HG03097 (cell line): ENCODE measurements around the gene IGHMBP2.

Source experiments
- ATAC-seq: cut with Tn5 transposase; IDR thresholded peaks from one replicate; pipeline ENCODE4 v1.9.1; 2021; ENCODE audit not compliant: unreplicated experiment, low FRiP score

Gene IGHMBP2

DNA sequence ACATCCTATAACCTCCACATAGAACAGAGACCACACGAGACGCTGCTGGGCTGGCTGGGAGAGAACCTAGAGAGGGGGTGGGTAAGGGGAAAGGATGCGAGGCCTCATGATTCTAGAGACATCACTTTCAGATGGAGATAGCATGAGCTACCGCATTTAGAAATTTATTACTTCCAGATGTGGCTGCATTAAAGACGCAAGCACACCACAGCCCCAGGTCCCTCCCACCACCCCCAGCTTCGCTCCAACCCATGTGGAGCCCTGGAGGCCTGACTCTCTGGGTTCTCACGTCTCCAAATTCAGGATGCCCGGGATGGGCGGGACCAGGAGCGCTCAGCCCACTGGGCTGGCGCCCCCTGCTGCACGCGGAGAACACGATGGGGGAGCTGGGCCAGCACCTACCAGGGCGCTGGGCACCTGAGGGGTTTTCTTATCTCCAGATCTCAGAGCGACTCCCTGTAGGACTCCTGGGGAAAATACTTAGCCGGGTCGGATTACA is 13.7 kb upstream of the IGHMBP2 start:
- no peak for ATAC-seq

- no peak for ATAC-seq
Measured at GRCh38 chr11:68890490-68891231, 13.0 kb upstream of the IGHMBP2 start.

DNA sequence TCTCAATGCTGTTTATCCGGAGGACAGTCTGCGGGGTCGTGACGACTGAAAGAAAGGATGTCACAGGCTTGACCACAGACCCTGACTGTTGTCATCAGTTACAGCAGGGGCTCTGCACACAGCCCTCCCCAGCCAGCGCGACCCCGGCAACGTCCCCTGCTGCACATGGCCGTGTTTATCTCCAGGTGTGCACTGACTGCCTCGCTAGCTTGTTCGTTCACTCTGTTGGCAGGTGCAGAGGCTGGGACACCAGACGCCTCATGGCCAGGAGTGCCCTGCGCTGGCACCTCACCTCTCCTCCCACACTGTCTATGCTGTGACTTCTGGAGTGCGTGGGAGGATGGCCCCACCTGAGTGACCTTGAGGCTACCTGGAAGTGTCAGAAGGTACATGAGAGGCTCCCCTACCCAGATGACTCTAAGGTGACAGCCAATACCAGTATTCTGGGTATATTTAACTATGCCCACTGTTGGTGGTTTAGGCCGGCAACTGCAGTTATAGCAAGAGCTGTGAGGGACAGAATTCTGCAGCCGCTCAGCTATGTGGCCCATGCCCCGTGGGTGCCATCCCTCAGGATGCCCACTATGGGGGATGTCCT is 12.2 kb upstream of the IGHMBP2 start:
- ATAC-seq, result no peak

GRCh38 chr11:68892576-68892975 is 11.1 kb upstream of the IGHMBP2 start:
- no peak for ATAC-seq

GRCh38 chr11:68893282-68893681 is 10.4 kb upstream of the IGHMBP2 start:
- no peak for ATAC-seq

- ATAC-seq, result no peak
Measured at GRCh38 chr11:68896171-68896959, 7.3 kb upstream of the IGHMBP2 start.

DNA sequence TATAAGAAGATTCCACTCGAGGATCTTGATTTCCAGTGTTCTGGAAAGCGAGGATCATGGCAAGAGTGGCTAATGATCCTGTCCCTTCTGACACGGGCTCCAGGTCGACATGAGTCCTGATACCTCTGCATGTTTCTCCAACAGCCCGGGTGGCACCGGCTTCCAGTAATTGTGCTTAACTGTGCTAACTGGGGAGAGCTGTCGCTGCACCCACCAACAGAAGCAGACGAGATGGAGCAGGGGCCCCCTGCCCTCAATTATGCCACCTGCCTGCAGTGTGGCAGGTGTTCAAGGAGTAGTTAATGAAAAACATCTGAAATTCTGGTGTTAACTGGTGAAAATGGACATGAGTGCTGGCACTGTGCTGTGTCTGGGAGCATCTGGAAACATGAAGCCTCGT is 6.2 kb upstream of the IGHMBP2 start:
- no peak for ATAC-seq

DNA sequence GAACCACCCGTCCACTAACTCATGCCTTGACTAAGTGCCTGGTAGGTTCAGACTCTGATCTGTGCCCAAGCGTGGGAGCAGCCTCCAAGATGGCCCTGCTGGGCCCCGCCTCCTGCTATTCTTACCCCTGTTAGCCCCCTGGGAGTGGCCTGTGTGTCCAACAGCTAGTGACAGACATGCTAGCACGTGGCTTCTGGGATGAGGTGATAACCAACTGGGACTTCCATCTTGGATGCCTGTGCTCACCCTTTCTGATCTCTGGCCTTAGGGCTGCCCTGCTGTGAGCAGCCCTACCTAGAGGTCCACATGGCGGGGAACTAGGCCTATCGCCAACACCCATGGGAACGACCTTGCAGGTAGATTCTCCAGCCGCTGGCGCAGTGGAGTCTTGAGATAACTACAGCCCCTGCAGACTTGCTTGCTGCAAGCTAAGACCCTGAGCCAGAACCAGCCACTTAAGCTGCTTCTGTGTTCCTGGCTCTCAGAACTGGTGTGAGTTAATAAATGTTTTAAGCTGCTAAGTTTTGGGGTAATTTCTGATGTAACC is 2.8 kb upstream of the IGHMBP2 start:
- no peak for ATAC-seq

- ATAC-seq, result peak; percentile 5
Measured at GRCh38 chr11:68904248-68904847, 657 bp downstream of the IGHMBP2 start.

DNA sequence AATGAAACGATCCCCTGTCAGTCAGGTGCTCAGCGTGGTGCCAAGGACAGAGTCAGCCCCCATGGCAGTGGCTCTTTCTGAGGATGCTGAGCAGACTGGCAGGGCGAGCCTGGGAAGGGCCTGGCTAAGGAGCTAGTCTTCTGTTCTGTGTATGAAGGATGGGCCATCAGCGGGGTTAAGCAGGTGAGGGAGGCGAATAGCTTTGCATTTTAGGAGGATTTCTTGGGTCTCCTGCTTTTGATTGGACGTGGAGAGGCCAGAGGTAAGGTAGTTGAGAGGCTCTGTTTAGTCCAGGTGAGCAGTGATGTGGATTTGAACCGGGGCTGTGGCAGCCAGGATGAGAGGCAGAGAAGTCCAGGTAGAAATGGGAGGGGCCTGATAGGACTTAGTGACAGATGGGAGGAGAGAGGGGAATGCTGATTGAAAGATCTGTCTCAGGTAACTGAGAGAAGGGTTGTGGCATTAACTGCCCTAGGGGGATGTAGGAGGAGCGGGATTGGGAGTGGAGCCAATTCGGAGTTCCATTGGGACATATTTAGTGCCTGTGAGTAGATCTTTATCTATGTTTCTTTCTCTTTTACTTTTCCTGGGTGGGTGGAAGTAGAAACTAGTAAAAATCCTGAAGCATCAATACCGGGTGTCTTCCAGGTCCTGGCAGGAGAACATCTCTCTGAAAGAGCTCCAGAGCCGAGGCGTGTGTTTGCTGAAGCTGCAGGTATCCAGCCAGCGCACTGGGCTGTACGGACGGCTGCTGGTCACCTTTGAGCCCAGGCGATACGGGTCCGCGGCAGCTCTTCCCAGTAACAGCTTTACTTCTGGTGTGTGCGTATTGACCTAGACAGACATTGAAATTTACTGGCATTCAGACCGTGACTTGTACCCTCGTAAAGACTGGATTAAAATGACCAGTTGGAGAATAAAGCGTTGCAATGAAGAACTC is 2.0 kb downstream of the IGHMBP2 start:
- ATAC-seq, result no peak

DNA sequence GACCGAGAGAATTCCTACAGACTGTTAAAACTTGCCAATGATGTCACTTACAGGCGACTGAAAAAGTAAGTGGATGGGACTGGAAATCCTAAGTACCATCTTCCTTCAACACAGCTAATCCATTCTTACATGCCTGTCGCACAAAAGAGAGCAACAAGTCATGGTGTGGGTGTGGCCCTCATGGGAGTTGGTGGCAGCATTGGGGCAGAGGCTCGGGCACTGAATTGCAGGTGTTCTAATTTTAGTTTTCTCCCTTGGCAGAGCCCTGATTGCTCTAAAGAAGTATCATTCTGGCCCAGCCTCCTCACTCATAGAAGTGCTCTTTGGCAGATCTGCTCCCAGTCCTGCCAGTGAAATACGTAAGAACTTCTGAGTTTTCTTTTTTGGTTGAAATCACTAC is 4.6 kb downstream of the IGHMBP2 start:
- no peak for ATAC-seq

GRCh38 chr11:68910965-68911364 is 7.3 kb downstream of the IGHMBP2 start:
- ATAC-seq, result no peak

DNA sequence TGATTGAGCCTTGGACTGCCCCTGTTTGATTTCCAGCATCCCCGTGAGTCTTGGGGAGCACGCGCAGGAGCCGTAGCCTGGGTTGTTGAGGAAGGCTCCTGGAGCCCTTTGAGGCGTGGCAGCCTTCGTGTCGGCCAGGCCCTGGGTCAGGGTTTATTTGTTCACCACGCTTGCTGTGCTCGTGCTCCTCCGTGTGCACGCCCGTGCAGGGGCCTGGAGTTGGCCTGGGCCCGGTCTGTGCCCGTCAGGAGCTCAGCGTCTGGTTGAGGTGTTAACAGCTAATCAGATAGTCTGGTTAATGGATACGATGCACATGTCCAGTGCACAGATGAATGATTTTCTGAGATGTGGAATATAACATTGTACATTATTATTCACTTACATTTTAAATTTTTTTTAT is 8.0 kb downstream of the IGHMBP2 start:
- no peak for ATAC-seq

- ATAC-seq, result no peak
Measured at GRCh38 chr11:68912254-68912653, 8.6 kb downstream of the IGHMBP2 start.

DNA sequence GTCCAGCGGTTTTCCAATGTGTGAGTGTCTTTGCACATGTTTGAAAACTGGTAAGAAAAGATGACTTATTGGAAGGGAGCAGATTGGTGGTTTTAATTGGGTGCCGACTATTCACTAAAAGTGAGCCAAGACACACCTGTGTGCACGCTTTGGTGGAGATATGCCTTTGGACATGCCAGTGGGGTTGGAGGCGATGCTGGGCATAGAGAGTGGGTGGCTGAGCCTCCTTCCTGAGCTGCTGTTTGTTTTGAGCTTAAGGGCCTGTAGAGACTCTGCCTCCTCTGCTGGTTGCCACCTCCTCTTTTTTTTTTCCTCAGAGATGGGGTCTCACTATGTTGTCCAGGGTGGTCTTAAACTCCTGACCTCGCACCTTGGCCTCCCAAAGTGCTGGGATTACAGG is 9.5 kb downstream of the IGHMBP2 start:
- ATAC-seq, result no peak

DNA sequence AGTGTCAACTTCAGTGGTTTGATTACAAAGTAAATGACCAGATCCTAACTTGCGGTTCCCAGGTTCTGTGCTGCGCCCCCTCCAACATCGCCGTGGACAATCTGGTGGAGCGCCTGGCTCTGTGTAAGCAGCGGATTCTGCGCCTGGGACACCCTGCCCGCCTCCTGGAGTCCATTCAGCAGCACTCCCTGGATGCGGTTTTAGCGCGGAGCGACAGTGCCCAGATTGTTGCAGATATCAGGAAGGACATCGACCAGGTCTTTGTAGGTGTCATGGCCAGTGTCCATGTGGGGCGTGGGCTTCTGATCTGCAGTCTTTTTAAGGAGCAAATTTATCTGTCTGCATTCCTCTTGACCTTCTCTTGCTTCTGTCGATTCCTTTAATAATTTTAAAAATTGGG is 11.1 kb downstream of the IGHMBP2 start:
- no peak for ATAC-seq

- no peak for ATAC-seq
Measured at GRCh38 chr11:68916439-68916838, 12.7 kb downstream of the IGHMBP2 start.

- ATAC-seq, result no peak
Measured at GRCh38 chr11:68923614-68924013, 19.9 kb downstream of the IGHMBP2 start.

DNA sequence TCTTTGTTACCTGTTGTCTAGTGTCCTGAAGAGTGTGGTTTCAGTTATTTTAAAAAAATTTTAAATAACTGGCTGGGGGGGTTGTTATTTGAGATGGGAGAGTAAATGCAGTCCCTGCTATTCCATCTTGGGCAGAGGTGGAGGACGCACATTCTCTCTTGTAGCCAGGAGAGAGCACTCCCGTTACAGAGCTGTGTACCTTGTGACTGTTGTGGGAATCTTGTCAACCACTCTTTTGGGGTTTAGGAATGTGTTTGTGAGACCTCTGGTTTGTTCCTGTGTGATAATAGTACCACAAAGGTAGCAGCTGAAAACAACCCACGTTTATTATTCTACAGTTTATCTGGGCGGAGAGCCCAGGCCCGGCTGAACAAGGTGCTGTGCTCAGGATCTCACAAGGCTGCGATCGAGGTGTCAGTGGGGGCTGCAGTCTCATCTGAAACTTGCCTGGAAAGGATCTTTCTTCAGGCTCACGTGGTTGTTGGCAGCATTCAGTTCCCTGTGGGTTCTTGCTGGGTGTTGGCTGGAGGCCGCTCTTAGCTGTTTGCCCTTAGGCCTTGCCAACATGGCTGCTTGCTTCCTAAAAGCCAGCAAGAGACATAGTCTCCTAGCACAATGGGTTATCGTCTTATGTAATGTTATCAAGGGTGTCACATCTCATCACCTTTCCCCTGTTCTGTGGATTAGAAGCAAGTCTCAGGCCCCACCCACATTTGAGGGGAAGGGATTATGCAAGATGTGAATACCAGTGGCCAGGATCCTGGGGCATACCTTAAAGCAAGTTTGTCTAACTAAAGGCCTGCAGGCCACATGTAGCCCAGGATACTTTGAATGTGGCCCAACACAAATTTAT is 20.6 kb downstream of the IGHMBP2 start:
- no peak for ATAC-seq
